Epithelial cell of esophagus (primary cell): ENCODE measurements around the gene PALM.
"Not testable (repeated sequence)": the region's sequence is repeated elsewhere in the genome, so short reads cannot be mapped to it uniquely, and the experiment has no call there.

Experiments used
- DNase-seq: peaks from one replicate; pipeline ENCODE4 v3.0.0; 2010; ENCODE audit warnings: low read depth
- H3K4me3 ChIP-seq: 2 replicates; pipeline ENCODE4 v1.5.1; 2011; ENCODE audit warnings: mild to moderate bottlenecking, low read length, control low read depth
- CTCF ChIP-seq: IDR thresholded peaks from 2 replicates; pipeline ENCODE4 v1.5.1; 2011; ENCODE audit warnings: low read depth, mild to moderate bottlenecking, low read length, control low read depth, inconsistent platforms; ENCODE audit not compliant: insufficient read depth; ENCODE audit errors: missing control alignments

The PALM gene

GRCh38 chr19:739998-740715, 31.4 kb downstream of the PALM start:
- H3K4me3 ChIP-seq: no peak overlapping the region
- no peak for DNase-seq
- no peak for TF ChIP-seq CTCF

- DNase-seq, H3K4me3 ChIP-seq: not testable (repeated sequence)
Observed at GRCh38 chr19:740816-741505, 32.2 kb downstream of the PALM start.

- DNase-seq: no peak
- no peak overlapping the region for H3K4me3 ChIP-seq
- TF ChIP-seq CTCF: no peak
Observed at GRCh38 chr19:741506-742131, 32.9 kb downstream of the PALM start.

- H3K4me3 ChIP-seq: no peak overlapping the region
- DNase-seq: no peak
- TF ChIP-seq CTCF: no peak
Observed at GRCh38 chr19:742540-743075, 33.9 kb downstream of the PALM start.

- no peak for DNase-seq
- no peak for TF ChIP-seq CTCF
- H3K4me3 ChIP-seq: no peak overlapping the region
Observed at GRCh38 chr19:743168-743687, 34.5 kb downstream of the PALM start.

- not testable (repeated sequence) for DNase-seq, H3K4me3 ChIP-seq
Observed at GRCh38 chr19:745138-745537, 36.4 kb downstream of the PALM start.

GRCh38 chr19:746208-746819, 37.6 kb downstream of the PALM start:
- no peak overlapping the region for H3K4me3 ChIP-seq
- TF ChIP-seq CTCF: no peak
- DNase-seq: no peak
